GM13977 (cell line): ENCODE results near the gene MYLIP.
"Not testable (repeated sequence)": the region's sequence is repeated elsewhere in the genome, so short reads cannot be mapped to it uniquely, and the experiment has no call there.

Experiments
- DNase-seq: peaks from one replicate; pipeline ENCODE4 v3.0.0; 2012; ENCODE audit warnings: low spot score
- in situ Hi-C: fragments of 300-500 bp; cut with MboI; formaldehyde crosslinking; loops from one replicate; pipeline ENCODE4 v1.12.0; 2022; ENCODE audit warnings: low sequenced_read_pairs, low pct_unique_long_range_greater_than_20kb, mixed read lengths, inconsistent platforms; ENCODE audit not compliant: unreplicated experiment
- TF ChIP-seq, protein P1 (sequence below): IDR thresholded peaks from 2 replicates; pipeline ENCODE4 v1.5.1; 2012; ENCODE audit warnings: mild to moderate bottlenecking, control low read depth; ENCODE audit not compliant: insufficient read depth; ENCODE audit errors: extremely low read depth, missing control alignments

MYLIP gene

DNA sequence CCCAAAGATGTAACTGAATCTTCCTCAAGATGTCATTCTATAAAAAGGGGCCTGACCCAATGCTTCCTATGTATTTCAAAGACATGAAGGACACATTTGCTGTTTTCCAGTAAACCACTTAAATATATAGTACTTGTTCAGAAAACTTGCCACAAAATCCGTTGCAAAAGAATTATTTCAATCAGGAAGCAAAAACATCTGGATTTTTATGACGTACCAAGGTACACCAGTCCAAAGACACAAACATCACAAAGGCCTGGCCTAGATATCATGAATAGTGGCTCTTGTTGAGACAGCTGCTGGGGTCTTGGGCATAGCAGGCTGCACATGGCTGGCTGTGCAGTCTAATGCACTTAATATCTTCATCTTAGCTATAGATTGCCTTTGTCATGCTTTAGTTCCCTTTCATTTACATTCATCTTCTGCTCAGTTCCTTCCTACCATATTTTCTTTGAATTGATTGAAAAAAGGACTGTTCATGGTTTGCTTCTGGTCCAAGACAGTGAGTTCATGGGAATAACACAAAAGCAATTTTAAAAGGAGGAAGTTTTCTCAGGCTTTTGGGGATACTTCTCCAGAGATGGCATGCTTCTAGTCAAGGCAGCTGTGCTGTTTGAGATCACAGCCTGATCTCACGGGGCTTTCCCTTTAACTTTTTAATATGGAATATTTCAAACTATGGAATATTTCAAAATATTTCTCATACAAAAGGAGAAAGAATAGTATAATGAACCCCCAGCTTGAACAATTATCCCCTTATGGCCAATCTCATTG is 44.5 kb downstream of the MYLIP start:
- in situ Hi-C loops: loop anchor here (10.0 kb wide), 1 partner anchor 489 kb away; no protein-coding TSS in a partner anchor

DNA sequence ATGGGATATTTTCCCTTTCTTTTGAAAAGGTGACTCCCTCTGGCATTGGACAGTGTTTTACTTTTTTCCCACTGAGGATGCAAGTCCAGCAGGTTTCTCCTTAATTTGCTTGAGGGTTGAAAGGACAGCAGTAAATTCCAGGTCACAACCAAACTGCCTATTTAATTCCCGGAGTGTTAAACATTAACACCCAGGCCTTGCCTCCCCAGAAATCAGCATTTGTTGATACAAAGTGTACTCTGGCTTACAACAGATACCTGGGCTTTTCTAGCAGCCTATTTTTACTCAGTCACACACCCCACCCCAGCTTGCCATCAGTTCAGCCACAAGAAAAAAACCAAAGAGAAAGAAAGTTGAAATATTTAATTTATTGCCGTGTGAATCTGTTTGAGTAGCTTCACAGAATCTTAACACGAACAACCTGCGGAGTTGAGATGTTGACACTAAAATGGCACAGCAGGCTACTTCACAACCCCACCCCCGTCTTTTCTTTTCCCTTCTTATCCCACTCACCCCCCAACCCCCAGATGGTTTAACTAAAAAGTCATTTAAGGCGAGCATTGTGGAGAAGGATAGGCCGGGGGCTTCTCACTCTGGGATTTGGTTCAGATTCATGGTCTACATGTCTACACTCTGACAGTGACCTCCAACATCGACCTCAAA is 45.7 kb downstream of the MYLIP start:
- no peak for DNase-seq
- TF ChIP-seq, protein P1, sequence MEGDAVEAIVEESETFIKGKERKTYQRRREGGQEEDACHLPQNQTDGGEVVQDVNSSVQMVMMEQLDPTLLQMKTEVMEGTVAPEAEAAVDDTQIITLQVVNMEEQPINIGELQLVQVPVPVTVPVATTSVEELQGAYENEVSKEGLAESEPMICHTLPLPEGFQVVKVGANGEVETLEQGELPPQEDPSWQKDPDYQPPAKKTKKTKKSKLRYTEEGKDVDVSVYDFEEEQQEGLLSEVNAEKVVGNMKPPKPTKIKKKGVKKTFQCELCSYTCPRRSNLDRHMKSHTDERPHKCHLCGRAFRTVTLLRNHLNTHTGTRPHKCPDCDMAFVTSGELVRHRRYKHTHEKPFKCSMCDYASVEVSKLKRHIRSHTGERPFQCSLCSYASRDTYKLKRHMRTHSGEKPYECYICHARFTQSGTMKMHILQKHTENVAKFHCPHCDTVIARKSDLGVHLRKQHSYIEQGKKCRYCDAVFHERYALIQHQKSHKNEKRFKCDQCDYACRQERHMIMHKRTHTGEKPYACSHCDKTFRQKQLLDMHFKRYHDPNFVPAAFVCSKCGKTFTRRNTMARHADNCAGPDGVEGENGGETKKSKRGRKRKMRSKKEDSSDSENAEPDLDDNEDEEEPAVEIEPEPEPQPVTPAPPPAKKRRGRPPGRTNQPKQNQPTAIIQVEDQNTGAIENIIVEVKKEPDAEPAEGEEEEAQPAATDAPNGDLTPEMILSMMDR: no peak
- in situ Hi-C loops: loop anchor here (10.0 kb wide), 1 partner anchor 490 kb away; no protein-coding TSS in a partner anchor

More for the DNA sequence above, 44.5 kb downstream of the MYLIP start:
- TF ChIP-seq, protein P1: no peak
- DNase-seq: no peak

DNA sequence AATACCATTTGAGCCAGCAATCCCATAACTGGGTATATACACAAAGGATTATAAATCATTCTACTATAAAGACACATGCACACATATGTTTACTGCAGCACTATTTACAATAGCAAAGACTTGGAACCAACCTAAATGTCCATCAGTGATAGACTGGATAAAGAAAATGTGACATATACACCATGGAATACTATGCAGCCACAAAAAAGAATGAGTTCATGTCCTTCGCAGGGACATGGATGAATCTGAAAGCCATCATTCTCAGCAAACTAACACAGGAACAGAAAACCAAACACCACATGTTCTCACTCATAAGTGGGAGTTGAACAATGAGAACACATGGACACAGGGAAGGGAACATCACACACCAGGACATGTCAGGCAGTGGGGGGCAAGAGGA is 47.7 kb downstream of the MYLIP start:
- in situ Hi-C loops: loop anchor here (10.0 kb wide), 1 partner anchor 492 kb away; no protein-coding TSS in a partner anchor

DNA sequence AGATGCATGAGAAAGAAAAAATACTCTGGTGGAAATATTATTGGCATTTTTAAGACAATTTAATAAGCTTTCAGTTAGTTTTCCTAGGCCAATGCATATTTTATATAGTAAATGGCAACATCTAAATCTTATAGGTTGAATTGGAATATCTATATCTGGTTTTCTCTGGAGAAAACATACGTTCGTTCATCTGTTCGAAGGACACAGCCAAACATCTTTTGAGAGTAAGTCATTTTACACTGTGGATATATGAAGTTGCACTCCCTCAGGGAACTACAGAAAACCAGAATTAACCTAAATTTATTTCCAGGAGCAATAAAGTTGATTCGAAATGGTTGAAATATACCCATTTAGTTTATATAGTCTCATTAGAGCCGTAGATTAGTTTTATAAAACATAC is 49.0 kb downstream of the MYLIP start:
- DNase-seq: no peak
- in situ Hi-C loops: loop anchor here (10.0 kb wide), 1 partner anchor 493 kb away; no protein-coding TSS in a partner anchor
- TF ChIP-seq, protein P1: no peak

More for the DNA sequence above, 47.7 kb downstream of the MYLIP start:
- DNase-seq: not testable (repeated sequence)

DNA sequence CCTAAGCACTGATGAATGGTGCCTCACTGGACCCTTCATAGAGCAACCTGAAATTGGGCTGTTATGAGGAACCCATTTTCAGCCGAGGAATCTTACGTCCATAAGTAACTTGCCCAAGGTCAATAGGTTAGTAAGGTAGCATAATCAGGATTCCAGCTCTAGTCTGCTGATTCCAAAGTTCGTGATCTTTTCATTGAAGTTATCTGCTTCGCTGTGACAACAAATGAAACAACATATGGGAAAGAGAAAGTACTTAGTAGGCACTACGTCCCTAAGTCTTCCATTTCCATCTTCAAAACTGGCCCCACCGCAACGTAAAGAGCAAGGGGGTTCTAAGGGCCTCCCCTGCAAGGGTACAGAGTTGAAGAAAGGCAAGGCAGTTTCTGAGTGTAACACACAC is 49.5 kb downstream of the MYLIP start:
- in situ Hi-C loops: loop anchor here (10.0 kb wide), 1 partner anchor 494 kb away; no protein-coding TSS in a partner anchor
- TF ChIP-seq, protein P1: no peak
- DNase-seq: no peak

DNA sequence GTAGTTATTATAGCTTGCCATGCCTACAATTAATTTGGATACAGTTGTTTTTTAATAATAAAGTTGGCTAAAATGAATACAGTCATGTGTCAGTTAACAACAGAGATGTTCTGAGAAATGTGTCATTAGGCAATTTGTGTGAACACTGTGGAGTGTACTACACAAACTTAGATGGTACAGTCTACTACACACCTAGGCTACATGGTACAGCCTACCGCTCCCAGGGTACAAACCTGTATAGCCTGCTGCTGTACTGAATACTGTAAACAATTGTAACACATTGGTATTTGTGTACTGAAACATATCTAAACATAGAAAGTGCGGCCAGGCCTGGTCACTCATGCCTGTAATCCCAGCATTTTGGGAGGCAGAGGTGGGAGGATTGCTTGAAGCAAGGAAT is 50.2 kb downstream of the MYLIP start:
- in situ Hi-C loops: loop anchor here (10.0 kb wide), 1 partner anchor 494 kb away; no protein-coding TSS in a partner anchor
- TF ChIP-seq, protein P1: no peak
- DNase-seq: no peak
